Osteoblast (primary cell): ENCODE results near the gene NUDT19. TPM values are rescaled to one million over a fixed set of nuclear protein-coding genes. Genes with fewer than 3 reads are reported as not detected.

Source experiments
- DNase-seq: peaks from one replicate; pipeline ENCODE4 v3.0.0; 2011; ENCODE audit warnings: low spot score, mixed read lengths; ENCODE audit not compliant: insufficient read length; ENCODE audit errors: missing footprints
- H2AFZ ChIP-seq: 2 replicates; pipeline ENCODE4 v1.6.0; 2011; ENCODE audit warnings: mild to moderate bottlenecking, low read length
- H3K27ac ChIP-seq: 2 replicates; pipeline ENCODE4 v1.5.1; 2011; ENCODE audit warnings: mild to moderate bottlenecking, low read depth, low read length, moderate library complexity
- H3K27me3 ChIP-seq: 2 replicates; pipeline ENCODE4 v1.6.0; 2012; ENCODE audit warnings: mild to moderate bottlenecking, control low read depth, inconsistent platforms, low read length, moderate library complexity; ENCODE audit not compliant: insufficient read depth
- H3K36me3 ChIP-seq: 2 replicates; pipeline ENCODE4 v1.5.1; 2011; ENCODE audit warnings: mild to moderate bottlenecking, low read length, control low read depth, moderate library complexity; ENCODE audit not compliant: insufficient read depth
- H3K4me1 ChIP-seq: 2 replicates; pipeline ENCODE4 v1.5.1; 2011; ENCODE audit warnings: mild to moderate bottlenecking, low read length, control low read depth, moderate library complexity; ENCODE audit not compliant: insufficient read depth
- H3K4me2 ChIP-seq: 2 replicates; pipeline ENCODE4 v1.6.0; 2011; ENCODE audit warnings: mild to moderate bottlenecking, low read length; ENCODE audit not compliant: insufficient read depth
- H3K4me3 ChIP-seq: fragments of 200-600 bp; sonication (generic); 3 replicates; pipeline ENCODE4 v1.5.1; 2012; ENCODE audit warnings: mild to moderate bottlenecking, low read length, inconsistent platforms; ENCODE audit not compliant: insufficient read depth
- H3K79me2 ChIP-seq: 2 replicates; pipeline ENCODE4 v1.6.0; 2012; ENCODE audit warnings: mild to moderate bottlenecking, low read length, control low read depth, inconsistent platforms; ENCODE audit not compliant: insufficient read depth
- H3K9me3 ChIP-seq: 2 replicates; pipeline ENCODE4 v1.5.1; 2011; ENCODE audit warnings: low read depth, low read length, control low read depth
- H4K20me1 ChIP-seq: 2 replicates; pipeline ENCODE4 v1.6.0; 2012; ENCODE audit warnings: mild to moderate bottlenecking, low read length, control low read depth; ENCODE audit not compliant: insufficient read depth
- CTCF ChIP-seq: IDR thresholded peaks from 2 replicates; pipeline ENCODE4 v1.5.1; 2011; ENCODE audit warnings: mild to moderate bottlenecking, low read depth, low read length, moderate library complexity; ENCODE audit errors: extremely low read depth
- total RNA-seq: library from RNA; depleted of rRNA; stranded (reverse); fragments of >200 nt; gene quantifications from 2 replicates; pipeline ENCODE4 v1.2.3, GENCODE V29; 2012

Gene NUDT19
- total RNA-seq, 1 donor: 8.3 TPM

GRCh38 chr19:32658527-32658926 lies 33.1 kb upstream of the NUDT19 start:
- no peak for TF ChIP-seq CTCF
- H3K27ac ChIP-seq: no peak overlapping the region
- H3K79me2 ChIP-seq: peaks cover 36% of the 10 kb centered on the region

GRCh38 chr19:32661318-32661717 lies 30.3 kb upstream of the NUDT19 start:
- Histone ChIP-seq H3K36me3 (no peaks in the 10 kb centered on the region), H3K27ac (no peak overlapping the region), H4K20me1 (no peaks in the 10 kb centered on the region), H3K4me3 (no peak overlapping the region), H2AFZ (no peak overlapping the region), H3K9me3 (no peaks in the 10 kb centered on the region), H3K4me2 (no peak overlapping the region), H3K27me3 (no peaks in the 10 kb centered on the region), H3K4me1 (peaks cover 3% of the 10 kb centered on the region), H3K79me2 (peaks cover 48% of the 10 kb centered on the region)
- no peak for DNase-seq
- TF ChIP-seq CTCF: no peak

More at GRCh38 chr19:32658527-32658926, 33.1 kb upstream of the NUDT19 start:
- DNase-seq: no peak
- H3K4me1 ChIP-seq: peaks cover 3% of the 10 kb centered on the region
- no peaks in the 10 kb centered on the region for H3K27me3 ChIP-seq
- H3K36me3 ChIP-seq: no peaks in the 10 kb centered on the region
- H3K4me2 ChIP-seq: no peak overlapping the region
- no peak overlapping the region for H3K4me3 ChIP-seq
- no peaks in the 10 kb centered on the region for H4K20me1 ChIP-seq
- H3K9me3 ChIP-seq: no peaks in the 10 kb centered on the region
- H2AFZ ChIP-seq: no peak overlapping the region

- H3K9me3 ChIP-seq: no peaks in the 10 kb centered on the region
- no peak overlapping the region for H3K4me3 ChIP-seq
- TF ChIP-seq CTCF: no peak
- peaks cover 54% of the 10 kb centered on the region for H3K79me2 ChIP-seq
- no peak overlapping the region for H2AFZ ChIP-seq
- H4K20me1 ChIP-seq: no peaks in the 10 kb centered on the region
- no peaks in the 10 kb centered on the region for H3K27me3 ChIP-seq
- no peak overlapping the region for H3K27ac ChIP-seq
- H3K4me1 ChIP-seq: peaks cover 3% of the 10 kb centered on the region
- no peaks in the 10 kb centered on the region for H3K36me3 ChIP-seq
- DNase-seq: peak; percentile 38
- H3K4me2 ChIP-seq: no peak overlapping the region
Measured at GRCh38 chr19:32662186-32662585, 29.4 kb upstream of the NUDT19 start.

- peaks cover 69% of the 10 kb centered on the region for H3K79me2 ChIP-seq
Measured at GRCh38 chr19:32666084-32666483, 25.5 kb upstream of the NUDT19 start.

More at GRCh38 chr19:32666084-32666483, 25.5 kb upstream of the NUDT19 start:
- no peak for DNase-seq
- Histone ChIP-seq H3K27me3 (no peaks in the 10 kb centered on the region), H3K4me3 (no peak overlapping the region), H2AFZ (no peak overlapping the region), H3K4me2 (no peak overlapping the region), H3K27ac (no peak overlapping the region), H3K9me3 (no peaks in the 10 kb centered on the region), H4K20me1 (peaks cover 11% of the 10 kb centered on the region), H3K4me1 (peaks cover 3% of the 10 kb centered on the region), H3K36me3 (no peaks in the 10 kb centered on the region)
- no peak for TF ChIP-seq CTCF
